NCI-H2227 treated with DMSO at 0.1 percent for 48 hours (cell line): ENCODE measurements around the gene CLDN18.
A peak's percentile ranks its signal among the peaks of the same experiment; 100 is the strongest.

Source experiments
- DNase-seq: peaks from one replicate; lab custom pipeline; 2025; lab: John Stamatoyannopoulos, UW

CLDN18 gene

DNA sequence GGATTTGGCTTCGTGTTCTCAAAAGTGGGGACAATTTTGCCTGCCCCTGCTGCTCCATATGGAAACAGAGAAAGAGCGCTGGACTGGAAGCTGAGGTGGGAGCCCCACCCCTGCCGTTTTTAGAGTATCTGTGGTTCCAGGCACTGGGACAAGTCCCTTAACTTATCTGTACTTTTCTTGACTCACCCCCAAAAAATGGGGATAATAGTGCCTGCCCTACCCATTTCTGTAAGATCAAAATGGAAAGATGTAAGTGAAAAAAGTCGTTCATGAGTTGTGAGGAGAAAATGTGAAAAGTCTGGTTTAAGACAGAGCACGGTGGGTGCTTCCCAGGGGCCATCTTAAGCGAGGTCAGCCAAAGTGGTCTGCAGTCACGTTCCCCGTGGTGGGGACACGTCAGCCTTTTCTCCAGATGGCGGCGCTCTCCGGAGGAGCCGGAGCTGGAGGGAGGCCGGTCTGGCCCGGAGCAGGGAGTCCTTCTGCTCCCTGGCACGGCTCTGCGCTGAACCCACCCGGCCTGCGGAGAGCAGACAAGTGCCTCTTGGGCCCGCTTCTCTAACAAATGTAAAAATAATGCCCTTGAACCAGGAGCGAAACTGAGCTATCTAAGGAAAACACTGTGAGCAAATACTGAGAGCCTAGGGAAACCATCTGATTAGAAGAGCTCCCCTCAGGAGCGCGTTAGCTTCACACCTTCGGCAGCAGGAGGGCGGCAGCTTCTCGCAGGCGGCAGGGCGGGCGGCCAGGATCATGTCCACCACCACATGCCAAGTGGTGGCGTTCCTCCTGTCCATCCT lies at the start of gene CLDN18:
Gene CLDN18 (plus strand): TSS at position 690 of the 797 bp plus-strand sequence. CDS start 61 bp downstream, at position 751.
- DNase-seq = no peak

DNA sequence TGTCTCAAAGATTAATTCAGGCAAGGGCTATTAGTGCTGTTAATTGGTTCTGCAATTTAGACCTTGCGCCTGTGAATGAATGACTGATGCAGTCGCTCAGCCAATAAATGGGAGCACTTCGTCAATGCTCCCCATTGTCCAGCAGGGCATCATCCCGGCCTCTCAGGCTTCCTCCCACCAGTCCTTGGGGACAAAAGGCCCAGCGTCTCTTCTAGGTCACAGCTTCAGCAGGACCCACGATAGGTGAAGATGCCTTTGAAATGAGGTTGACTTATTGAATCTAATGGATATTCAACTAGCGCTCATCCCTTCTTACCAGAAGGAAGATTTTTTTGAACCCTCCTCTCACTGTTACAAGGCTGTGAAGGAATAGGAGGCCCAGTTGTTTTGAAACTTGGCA lies 47.7 kb upstream of the CLDN18 start:
- DNase-seq = no peak

DNA sequence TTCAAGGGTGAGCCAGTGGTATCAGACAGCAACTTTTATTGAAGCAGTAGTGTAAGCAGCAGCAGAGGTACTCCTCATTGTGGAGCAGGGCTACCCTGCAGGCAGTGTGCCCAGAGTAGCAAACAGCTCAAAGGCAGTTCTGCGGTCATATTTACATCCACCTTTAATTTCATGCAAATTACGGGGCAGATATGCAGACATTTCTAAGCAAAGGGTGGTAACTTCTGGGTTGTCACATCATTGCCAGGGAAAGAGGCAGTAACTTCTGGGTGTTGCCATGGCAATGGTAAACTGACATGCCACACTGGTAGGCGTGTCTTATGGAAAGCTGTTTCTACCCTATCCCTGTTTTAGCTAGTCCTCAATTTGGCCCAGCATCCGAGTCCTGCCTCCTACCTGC lies 46.5 kb upstream of the CLDN18 start:
- DNase-seq = no peak

DNA sequence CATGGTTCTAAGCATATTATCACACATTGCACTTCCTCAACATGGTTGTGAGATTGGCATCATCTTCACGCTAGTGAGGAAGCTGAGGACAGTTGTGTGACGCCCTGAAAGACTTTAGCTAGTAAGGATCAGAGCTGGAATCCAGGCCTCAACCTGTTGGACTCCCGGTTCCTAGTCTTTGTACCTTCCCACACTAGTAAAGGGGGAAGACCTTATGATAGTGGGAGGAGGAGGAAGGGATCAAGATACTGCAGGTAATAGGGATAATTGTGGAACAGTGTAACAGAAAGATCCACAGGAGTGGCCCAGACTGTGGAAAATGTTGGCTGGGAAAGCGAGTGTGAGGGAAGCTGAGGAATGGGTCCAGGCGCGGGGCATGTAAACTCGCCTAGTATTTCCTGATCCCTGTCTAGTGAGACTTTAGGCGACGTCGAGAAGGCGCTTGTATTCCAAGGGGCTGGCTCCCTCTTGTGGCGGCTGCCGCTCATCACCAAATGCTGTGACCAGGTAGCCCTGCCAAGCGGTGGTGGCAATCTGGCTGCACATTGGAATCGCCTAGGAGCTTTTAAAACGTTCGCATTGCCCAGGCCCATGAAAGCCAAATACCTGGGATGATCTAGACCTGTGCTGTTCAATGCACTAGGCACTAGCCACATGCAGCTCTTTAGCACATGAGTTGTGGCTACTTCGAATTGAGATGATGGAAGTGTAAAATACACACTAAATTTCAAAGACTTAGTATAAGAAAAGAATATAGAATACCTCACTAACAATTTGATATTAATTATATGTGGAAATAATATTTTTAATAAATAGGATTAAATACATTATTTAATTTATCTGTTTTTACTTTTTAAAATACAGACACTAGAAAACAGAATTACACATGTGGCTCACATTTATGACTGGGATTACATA lies 38.8 kb upstream of the CLDN18 start:
- peak; percentile 19 for DNase-seq

DNA sequence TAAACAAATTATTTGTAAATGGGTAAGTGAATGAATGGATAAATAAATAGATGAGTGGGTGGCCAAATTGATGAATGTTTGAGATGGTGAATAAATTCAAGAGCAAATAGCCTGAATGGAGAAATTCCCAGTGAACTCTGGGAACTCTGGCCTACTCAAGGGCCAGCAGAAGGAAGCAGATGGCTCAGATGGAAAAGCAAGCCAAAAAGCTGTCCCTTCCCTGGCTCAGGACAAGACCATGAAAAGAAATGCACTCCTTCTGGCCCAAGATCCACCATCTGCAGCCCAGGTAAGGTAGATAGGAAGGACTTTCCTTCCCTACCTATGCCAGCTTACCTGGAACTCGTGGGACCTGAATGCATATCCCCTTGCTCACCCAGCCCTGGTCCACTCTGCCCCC lies 37.6 kb upstream of the CLDN18 start:
- DNase-seq = no peak

DNA sequence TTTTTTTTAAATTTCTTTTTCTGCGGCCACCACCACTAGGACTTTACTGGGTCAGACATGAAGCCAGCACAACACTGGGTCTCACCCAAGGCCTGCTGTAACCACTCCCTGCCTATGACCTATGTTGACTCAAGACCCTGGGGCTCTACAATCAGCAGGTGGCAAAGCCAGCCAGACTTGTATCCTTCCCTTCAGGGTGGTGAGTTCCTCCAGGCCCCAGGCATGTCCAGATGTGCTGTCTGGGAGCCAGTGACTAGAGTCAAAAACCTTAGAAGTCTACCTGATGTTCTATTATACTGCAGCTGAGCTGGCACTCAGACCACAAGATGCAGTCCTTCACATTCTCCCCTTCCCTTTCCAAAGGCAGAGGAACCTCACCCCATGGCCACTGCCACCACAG lies 31.6 kb upstream of the CLDN18 start:
- DNase-seq = no peak

DNA sequence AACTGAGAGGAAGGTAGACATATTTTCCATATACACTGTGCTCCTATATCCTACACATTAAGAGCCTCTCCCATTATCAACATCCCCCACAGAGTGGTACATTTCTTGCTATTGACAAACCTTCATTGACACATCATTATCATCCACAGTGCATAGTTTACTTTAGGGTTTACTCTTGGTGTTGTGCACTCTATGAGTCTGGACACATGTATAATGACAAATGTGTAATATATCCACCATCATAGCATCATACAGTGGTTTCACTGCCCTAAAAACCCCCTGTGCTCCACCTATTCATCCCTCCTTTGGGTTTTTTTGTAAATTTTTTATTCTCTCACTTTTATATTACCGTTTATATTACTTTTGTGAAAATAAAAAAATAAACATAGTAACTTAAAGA lies 22.2 kb upstream of the CLDN18 start:
- no peak for DNase-seq

DNA sequence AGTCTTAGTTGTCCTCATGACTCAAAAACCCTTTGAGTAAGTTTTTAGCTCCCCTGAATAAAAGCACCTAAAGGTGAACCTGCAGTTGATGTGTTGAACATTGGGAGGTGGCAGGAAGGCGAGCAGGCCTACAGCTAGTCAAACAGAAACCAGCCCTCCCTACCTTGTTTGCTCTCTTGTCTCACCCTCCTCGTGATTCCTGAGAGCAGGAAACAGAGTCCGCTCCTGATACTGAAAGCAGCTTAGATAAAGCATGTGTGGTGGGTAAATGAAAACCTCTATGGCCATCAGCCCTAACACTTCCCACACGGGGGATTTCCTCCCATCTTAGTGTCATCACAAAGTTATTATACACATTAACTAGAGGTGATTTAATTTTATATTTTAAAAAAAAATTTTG lies 21.8 kb upstream of the CLDN18 start:
- no peak for DNase-seq

DNA sequence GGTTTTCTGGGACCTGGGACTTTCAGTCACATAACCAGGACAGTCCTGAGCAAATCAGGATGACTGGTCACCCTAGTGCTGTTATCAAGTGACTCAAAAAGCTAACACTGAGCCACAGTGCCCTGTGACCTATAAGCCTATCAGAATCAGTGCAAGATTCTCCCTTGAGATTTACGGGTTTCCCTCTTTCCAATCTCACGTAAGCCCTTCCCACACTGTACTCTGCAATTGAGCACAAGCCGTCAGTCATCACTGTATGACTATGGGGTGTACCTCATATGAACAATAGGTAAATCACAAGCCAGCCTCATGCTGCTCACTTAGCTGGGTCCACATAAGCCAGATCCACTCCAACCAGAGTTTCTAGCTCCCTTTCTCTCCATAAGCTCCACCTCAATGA lies 21.0 kb upstream of the CLDN18 start:
- no peak for DNase-seq

DNA sequence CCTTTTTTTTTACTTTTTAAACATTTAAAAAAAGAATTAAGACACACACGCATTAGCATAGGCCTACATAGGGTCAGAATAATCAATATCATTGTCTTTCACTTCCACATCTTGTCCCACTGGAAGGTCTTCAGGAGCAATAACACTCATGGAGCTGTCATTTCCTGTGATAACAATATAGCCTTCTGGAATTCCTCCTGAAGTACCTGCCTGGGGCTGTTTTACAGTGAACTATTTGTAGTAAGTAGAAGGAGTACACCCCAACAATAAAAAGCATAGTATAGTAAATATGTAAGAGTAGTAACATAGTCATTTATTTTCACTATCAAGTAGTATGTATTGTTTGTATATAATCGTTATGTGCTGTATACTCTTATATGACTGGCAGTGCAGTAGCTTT lies 19.5 kb upstream of the CLDN18 start:
- no peak for DNase-seq

DNA sequence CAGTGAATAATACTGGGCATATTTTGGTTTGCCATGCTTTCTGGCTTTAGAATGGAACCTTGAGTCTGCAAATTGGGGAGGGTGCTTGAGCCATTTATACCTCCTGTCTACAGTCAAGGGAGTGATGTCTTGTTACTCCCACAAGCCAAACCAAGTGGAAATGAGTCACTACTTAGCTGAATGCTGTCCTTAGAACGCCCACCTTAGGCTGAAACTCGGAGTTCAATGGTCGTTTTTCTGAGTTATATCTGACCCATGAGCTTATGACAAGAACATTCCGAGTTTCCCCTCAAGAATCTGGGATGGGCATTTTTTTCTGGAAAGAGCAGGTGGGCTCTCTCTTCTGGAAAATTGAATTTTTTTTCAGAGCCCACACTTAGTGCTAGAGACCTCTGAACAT lies 17.4 kb upstream of the CLDN18 start:
- DNase-seq = no peak

DNA sequence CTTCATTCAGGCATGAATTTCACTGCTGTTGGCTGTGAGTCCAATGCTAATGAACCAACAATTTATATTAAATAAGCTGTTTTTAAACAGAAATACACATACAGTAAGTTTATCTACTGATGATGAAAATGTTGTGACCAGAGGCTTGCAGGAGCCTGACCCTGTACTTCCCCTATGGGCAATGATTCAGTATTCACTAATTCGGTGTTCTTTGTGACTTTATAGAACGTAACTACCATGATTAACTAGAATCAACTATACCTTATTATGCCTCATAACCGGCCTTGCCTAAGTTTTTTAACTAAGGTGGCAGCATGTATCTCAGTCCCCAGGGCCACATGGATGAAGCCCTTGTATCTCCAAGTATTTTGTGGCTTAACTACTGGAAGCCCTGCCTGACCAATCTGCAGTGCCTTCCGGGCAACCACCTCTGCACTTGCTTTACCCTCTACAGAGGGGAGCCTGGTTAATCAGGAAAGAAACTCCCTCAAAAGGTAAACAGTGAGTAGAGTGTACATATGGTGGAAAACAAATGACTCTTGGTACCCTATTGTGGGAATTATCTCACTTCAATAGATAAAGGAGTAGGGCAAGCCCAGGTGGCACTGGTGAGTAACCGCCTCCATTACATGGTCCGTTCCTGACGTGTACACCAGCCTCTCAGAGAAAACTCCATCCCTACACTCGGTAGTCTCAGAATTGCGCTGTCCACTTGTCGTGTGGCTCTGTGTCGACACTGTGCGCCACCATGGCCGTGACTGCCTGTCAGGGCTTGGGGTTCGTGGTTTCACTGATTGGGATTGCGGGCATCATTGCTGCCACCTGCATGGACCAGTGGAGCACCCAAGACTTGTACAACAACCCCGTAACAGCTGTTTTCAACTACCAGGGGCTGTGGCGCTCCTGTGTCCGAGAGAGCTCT lies 11.6 kb upstream of the CLDN18 start:
- no peak for DNase-seq

DNA sequence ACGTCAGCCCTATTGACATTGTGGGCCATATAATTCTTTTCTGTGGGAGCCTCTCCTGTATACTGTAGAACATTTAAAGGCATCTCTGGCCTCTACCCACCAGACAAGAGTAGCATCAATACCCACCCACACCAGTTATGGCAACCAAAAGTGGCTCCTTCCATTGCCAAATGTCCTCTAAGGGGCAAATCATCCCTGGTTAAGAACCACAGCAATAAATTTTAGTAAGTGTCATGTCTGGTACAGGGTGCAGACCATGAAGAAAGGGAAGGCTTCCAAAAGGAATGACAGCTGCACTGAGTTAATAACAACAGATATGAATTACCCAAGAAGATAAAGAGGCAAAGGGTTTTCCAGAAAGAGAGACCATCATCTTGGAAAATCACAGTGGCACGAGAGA lies 6.9 kb upstream of the CLDN18 start:
- DNase-seq = no peak

DNA sequence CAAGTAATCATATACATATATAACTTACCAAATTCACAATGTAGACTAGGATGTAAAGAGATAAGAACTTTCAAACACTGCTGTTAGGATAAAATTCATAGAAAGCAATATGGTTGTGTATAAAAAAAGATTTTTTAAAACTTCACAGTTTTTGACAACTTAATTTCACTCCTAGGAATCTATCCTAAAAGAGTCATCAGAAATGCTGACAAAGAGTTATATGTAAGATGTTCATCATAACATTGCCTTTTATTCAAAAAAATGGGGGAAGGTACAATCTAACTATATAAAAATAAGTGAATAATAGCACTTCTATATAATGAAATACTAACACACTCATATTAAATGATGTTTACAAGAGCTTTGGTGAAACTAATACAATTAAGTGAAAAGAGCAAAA lies 4.3 kb upstream of the CLDN18 start:
- no peak for DNase-seq

DNA sequence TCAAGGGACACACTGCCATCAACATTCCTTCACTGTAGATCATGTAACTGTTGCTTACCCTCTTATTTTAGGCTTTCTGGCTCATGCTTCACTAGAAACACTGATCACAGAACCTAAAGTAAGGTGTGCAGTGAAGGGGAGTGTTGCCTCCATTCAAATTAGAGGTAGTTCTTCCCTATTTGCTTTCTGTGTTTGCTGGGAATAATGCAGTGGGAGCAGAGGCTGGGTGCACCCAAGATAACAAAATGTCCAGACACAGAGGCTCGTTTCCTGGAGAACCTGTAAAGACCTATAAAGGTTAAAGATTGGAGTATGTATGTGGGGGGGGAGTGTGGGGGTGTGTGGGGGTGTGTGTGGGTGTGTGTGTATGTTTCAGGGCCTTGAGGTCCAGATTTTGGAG lies 2.1 kb upstream of the CLDN18 start:
- DNase-seq = no peak

DNA sequence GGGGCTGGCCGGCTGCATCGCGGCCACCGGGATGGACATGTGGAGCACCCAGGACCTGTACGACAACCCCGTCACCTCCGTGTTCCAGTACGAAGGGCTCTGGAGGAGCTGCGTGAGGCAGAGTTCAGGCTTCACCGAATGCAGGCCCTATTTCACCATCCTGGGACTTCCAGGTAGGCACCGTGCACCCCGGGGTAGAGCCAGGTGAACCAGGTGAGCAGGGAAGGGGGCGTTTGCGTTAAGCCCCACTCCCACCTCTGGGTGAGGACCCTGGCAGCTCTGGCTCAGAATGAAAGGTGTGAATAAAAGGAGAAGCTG lies 267 bp downstream of the CLDN18 start:
- no peak for DNase-seq

DNA sequence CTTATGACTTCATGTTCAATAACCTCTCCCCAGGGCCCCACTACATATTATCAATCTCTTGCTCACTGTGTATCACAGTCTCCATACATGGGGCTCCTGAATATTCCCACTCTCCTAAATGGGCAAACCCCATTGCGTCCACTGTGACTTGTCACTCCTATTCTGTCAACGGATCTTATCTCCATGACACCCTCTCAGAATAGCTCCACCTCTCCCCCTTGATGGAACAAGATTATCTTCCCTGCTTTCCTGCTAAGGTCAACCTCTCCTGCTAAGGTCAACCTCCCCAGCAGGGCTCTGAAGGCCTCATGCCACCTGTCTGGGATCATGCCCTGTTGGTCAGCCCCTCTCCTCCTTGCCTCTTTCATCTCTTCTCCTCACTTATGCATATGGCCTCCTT lies 1.8 kb downstream of the CLDN18 start:
- no peak for DNase-seq

DNA sequence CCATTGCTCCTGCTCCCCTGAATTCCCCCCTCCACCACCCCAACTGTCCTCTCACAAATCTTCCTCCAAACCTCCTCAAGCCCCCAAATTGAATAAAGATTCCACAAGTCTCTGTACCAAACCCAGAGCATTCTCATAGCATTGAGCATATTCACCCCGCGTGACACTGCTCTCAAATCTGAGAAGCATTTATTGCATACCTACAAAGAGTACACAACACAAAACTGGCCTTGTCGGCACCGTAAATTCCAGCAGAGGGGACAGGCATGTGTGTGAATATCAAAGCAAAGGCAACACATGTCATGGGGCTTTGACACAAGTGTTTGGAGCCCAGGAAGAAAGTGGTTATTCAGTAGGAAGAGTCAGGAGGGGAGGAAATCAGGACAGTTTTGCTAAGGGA lies 2.6 kb downstream of the CLDN18 start:
- DNase-seq = no peak

DNA sequence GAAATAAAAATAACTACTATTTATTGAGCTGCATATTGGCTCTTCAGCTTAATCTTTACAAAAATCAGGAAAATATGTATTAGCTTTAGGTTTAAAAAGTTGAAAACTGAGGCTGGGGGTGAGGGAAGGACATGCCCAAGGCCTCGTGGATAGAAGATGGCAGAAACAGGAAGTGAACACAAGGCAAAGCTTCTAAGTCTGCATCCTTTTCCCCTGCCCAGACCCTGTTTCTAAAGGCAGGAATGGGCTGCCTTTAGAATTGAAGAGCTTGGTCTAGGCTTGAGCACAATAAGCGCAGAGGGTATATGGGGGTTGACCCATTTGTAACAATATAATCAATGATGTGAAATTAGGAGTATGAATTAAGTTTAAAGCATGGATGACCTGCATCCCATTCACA lies 6.1 kb downstream of the CLDN18 start:
- no peak for DNase-seq

DNA sequence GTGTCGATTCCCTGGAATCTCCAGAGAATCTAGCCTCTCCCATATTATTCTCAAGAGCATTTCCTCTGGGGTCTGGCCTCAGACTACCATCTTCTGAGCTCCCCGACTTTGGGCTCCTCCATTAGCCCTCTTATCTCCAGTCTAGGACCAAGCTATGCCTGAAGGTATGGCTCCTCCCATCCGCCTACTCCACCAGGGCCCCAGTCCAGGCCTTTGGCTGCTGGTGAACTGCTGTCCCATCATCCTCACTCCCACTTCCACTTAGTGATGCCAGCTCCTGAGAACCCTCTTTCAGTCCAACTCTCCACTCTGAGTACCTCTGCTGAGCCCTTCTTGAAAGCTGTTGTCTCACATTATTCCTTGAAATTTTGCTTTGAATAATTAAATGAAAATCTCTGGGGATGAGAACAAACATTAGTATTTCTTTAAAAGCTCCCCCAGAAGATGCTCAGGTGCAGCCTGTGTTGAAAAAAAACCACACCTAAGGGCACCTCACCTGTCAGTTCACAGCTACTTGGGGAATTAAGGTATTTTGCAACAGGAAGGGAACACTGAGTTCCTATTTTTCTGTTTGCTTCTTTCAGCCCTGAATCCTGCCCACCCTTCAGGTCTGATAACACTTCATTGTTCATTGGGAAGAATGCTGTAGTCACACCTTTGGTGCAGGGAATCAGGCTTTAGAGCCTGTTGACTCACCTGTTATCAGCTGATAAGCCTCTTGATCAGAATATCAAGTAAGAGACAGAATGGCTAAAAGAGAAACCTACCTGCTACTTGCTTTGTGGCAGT lies 9.5 kb downstream of the CLDN18 start:
- DNase-seq = no peak

DNA sequence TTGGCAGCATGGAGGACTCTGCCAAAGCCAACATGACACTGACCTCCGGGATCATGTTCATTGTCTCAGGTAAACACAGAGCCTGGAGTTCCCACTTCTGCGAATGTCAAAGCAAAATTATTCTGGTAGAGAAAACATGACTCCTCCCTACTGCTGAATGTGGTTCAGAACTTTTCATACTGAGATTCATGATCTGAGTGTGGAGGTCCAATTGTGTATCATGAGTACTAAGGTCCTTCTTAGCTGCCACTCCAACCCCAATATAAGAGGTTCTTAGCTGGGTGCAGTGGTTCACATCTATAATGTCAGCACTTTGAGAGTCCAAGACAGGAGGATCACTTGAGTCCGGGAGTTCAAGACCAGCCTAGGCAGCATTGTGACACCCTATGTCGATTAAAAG lies 13.8 kb downstream of the CLDN18 start:
- no peak for DNase-seq

DNA sequence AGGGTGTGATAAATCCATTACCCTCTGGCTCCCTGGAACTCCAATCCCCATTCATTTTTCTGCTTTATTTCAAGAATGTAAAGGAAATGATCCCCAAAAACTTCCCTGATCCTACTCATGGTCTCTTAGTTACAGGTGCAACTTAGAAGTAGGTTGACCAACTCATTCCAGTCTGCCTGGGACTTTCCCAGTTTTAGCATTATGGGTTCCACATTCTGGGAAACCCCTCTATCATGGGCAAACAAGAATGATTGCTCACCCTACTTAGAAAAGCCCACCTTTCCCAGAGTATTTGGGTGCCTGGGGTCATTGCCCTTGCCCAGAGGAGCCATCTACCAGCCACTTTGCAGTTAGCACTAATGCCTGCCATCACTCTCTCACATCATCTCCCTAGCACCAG lies 15.6 kb downstream of the CLDN18 start:
- no peak for DNase-seq
